Peyer's patch (tissue), 4 donors: ENCODE results near the gene EVC. TPM values are rescaled to one million over a fixed set of nuclear protein-coding genes. Genes with fewer than 3 reads are reported as not detected.
"Not testable (repeated sequence)": the region's sequence is repeated elsewhere in the genome, so short reads cannot be mapped to it uniquely, and the experiment has no call there.

Source experiments
- DNase-seq, 3 donors: peaks; one replicate each; pipeline ENCODE4 v3.0.0-alpha.2; 2017 to 2019
- H3K27ac ChIP-seq, 4 donors: fragments of 200-600 bp; sonication (generic); one replicate each; pipeline ENCODE4 v1.5.1; 2016 to 2019
- H3K27me3 ChIP-seq, 2 donors: fragments of 200-600 bp; sonication (generic); one replicate each; pipeline ENCODE4 v1.5.1; 2019
- H3K36me3 ChIP-seq, 3 donors: fragments of 200-600 bp; sonication (generic); one replicate each; pipeline ENCODE4 v1.5.1; 2016 to 2019
- H3K4me1 ChIP-seq, 4 donors: fragments of 200-600 bp; sonication (generic); one replicate each; pipeline ENCODE4 v1.5.1; 2016 to 2019
- H3K4me3 ChIP-seq, 4 donors: fragments of 200-600 bp; sonication (generic); 1 replicate in 3 of 4; 2 replicates in 1 of 4; pipeline ENCODE4 v1.5.1; 2016 to 2019; ENCODE audit warnings: mild to moderate bottlenecking in 1 of 4
- H3K9me3 ChIP-seq, 4 donors: fragments of 200-600 bp; sonication (generic); one replicate each; pipeline ENCODE4 v1.5.1; 2016 to 2019; ENCODE audit warnings: mild to moderate bottlenecking in 1 of 4
- CTCF ChIP-seq, 6 experiments: fragments of 450-650 bp in 4 of 6; fragments of 200-600 bp in 2 of 6; sonication (generic) in 1 of 6; IDR thresholded peaks; one replicate each; pipeline ENCODE4 v1.5.1; 2017 to 2019; ENCODE audit warnings: antibody characterized with exemption in 6 of 6, mild to moderate bottlenecking in 3 of 6, moderate library complexity in 1 of 6
- POLR2A ChIP-seq, 2 donors: fragments of 450-650 bp; IDR thresholded peaks; one replicate each; pipeline ENCODE4 v1.5.1; 2017; ENCODE audit warnings: antibody characterized with exemption in 2 of 2, mild to moderate bottlenecking in 2 of 2, moderate library complexity in 2 of 2
- total RNA-seq, 4 donors: library from RNA; depleted of rRNA; stranded (reverse); fragments of >200 nt; gene quantifications; one replicate each; pipeline ENCODE4 v1.1.0, GENCODE V29; 2016

The EVC gene
- total RNA-seq, 4 donors from 2014 or later: 1.6 to 40.4 (median 4.4) TPM

- no peaks in the 10 kb centered on the region for H3K27me3 ChIP-seq
- no peaks in the 10 kb centered on the region for H3K9me3 ChIP-seq
- peaks cover 0 to 10% (median 0%) of the 10 kb centered on the region in 4 donors for H3K4me1 ChIP-seq
- H3K36me3 ChIP-seq: no peaks in the 10 kb centered on the region
- TF ChIP-seq POLR2A (IDR thresholded peaks at IDR 0.05): no peak
- TF ChIP-seq CTCF (IDR thresholded peaks at IDR 0.05): no peak
- DNase-seq: no peak
- H3K27ac ChIP-seq: peak overlapping the region in 2 of 4 donors; percentile 3 to 7
- H3K4me3 ChIP-seq: no peak overlapping the region
Observed at GRCh38 chr4:5843573-5844530, 132.9 kb downstream of the EVC start.

- TF ChIP-seq POLR2A (IDR thresholded peaks at IDR 0.05) (no peak), CTCF (IDR thresholded peaks at IDR 0.05) (no peak)
- H3K4me3 ChIP-seq: no peak overlapping the region
- DNase-seq: no peak
- peaks cover 0 to 7% (median 0%) of the 10 kb centered on the region in 4 donors for H3K4me1 ChIP-seq
- H3K27ac ChIP-seq: no peak overlapping the region
- no peaks in the 10 kb centered on the region for H3K36me3 ChIP-seq
- no peaks in the 10 kb centered on the region for H3K9me3 ChIP-seq
- no peaks in the 10 kb centered on the region for H3K27me3 ChIP-seq
Observed at GRCh38 chr4:5845035-5845905, 134.3 kb downstream of the EVC start.

- TF ChIP-seq CTCF (IDR thresholded peaks at IDR 0.05) (no peak), POLR2A (IDR thresholded peaks at IDR 0.05) (no peak)
- Histone ChIP-seq H3K27ac (no peak overlapping the region), H3K27me3 (no peaks in the 10 kb centered on the region), H3K4me3 (no peak overlapping the region), H3K4me1 (no peaks in the 10 kb centered on the region), H3K36me3 (no peaks in the 10 kb centered on the region), H3K9me3 (no peaks in the 10 kb centered on the region)
- DNase-seq: no peak
Observed at GRCh38 chr4:5851637-5852301, 140.8 kb downstream of the EVC start.

GRCh38 chr4:5852523-5853202 is 141.7 kb downstream of the EVC start:
- DNase-seq: no peak
- TF ChIP-seq POLR2A (IDR thresholded peaks at IDR 0.05) (no peak), CTCF (IDR thresholded peaks at IDR 0.05) (no peak)
- no peaks in the 10 kb centered on the region for H3K4me1 ChIP-seq
- no peak overlapping the region for H3K4me3 ChIP-seq
- no peak overlapping the region for H3K27ac ChIP-seq
- H3K9me3 ChIP-seq: no peaks in the 10 kb centered on the region
- H3K27me3 ChIP-seq: no peaks in the 10 kb centered on the region
- H3K36me3 ChIP-seq: no peaks in the 10 kb centered on the region

GRCh38 chr4:5854929-5855328 is 143.9 kb downstream of the EVC start:
- TF ChIP-seq CTCF (IDR thresholded peaks at IDR 0.05): no peak
- no peak for TF ChIP-seq POLR2A (IDR thresholded peaks at IDR 0.05)
- no peaks in the 10 kb centered on the region for H3K36me3 ChIP-seq
- H3K27me3 ChIP-seq: no peaks in the 10 kb centered on the region
- no peak overlapping the region for H3K27ac ChIP-seq
- no peaks in the 10 kb centered on the region for H3K4me1 ChIP-seq
- DNase-seq: no peak
- H3K4me3 ChIP-seq: no peak overlapping the region
- no peaks in the 10 kb centered on the region for H3K9me3 ChIP-seq

GRCh38 chr4:5856362-5856761 is 145.4 kb downstream of the EVC start:
- not testable (repeated sequence) for H3K27ac ChIP-seq, DNase-seq, H3K4me1 ChIP-seq, H3K4me3 ChIP-seq, H3K9me3 ChIP-seq, H3K36me3 ChIP-seq, H3K27me3 ChIP-seq
